H1 (cell line): ENCODE results near the gene LITAFD.

Experiments
- CTCF ChIP-seq, 3 experiments: IDR thresholded peaks; 1 replicate in 2 of 3; 2 replicates in 1 of 3; pipeline versions ENCODE4 v1.5.1 to v1.6.1; 2011; ENCODE audit warnings: low read length in 3 of 3, mild to moderate bottlenecking in 3 of 3, inconsistent platforms in 2 of 3, low read depth in 1 of 3, moderate library complexity in 1 of 3; ENCODE audit not compliant: insufficient read depth in 1 of 3; ENCODE audit errors: control extremely low read depth in 1 of 3
- KDM5A ChIP-seq: fragments of 200-600 bp; IDR thresholded peaks from 2 replicates; pipeline ENCODE4 v1.7.1; 2012; ENCODE audit warnings: mild to moderate bottlenecking, low read length, inconsistent platforms, mixed read lengths
- POLR2A ChIP-seq, 2 experiments: IDR thresholded peaks; 1 replicate in 1 of 2; 2 replicates in 1 of 2; pipeline ENCODE4 v1.6.1; 2011; ENCODE audit warnings: low read depth in 2 of 2, low read length in 2 of 2, mild to moderate bottlenecking in 2 of 2; ENCODE audit errors: control extremely low read depth in 1 of 2
- POLR2AphosphoS5 ChIP-seq: IDR thresholded peaks from 2 replicates; pipeline ENCODE4 v1.6.1; 2011; ENCODE audit warnings: low read depth, low read length
- RAD21 ChIP-seq, 2 experiments: IDR thresholded peaks in 1 of 2; conservative IDR thresholded peaks in 1 of 2; 2 replicates each; pipeline ENCODE4 v1.6.1; 2011; ENCODE audit warnings: low read depth in 2 of 2, low read length in 2 of 2, improper control_type of control experiment in 1 of 2, inconsistent platforms in 1 of 2, mild to moderate bottlenecking in 1 of 2, moderate library complexity in 1 of 2
- RFX5 ChIP-seq: IDR thresholded peaks from 2 replicates; pipeline ENCODE4 v1.6.1; 2011; ENCODE audit warnings: low read depth, low read length, improper control_type of control experiment, borderline replicate concordance
- TEAD4 ChIP-seq: IDR thresholded peaks from 2 replicates; pipeline ENCODE4 v1.6.1; 2012; ENCODE audit warnings: low read depth, low read length, inconsistent platforms, mixed read lengths
- YY1 ChIP-seq: IDR thresholded peaks from 2 replicates; pipeline ENCODE4 v1.6.1; 2011; ENCODE audit warnings: low read depth, mild to moderate bottlenecking, low read length

- TF ChIP-seq POLR2A (IDR thresholded peaks at IDR 0.05; ENCODE audit: control extremely low read depth in 1 of 2, low read depth in 2 of 2, low read length in 2 of 2) (no peak), CTCF (IDR thresholded peaks at IDR 0.05; ENCODE audit: control extremely low read depth in 1 of 3, insufficient read depth in 1 of 3, low read depth in 1 of 3, low read length in 3 of 3) (no peak), TEAD4 (no peak), KDM5A (no peak), POLR2AphosphoS5 (no peak), RFX5 (no peak), YY1 (no peak), RAD21 (IDR thresholded peaks at IDR 0.05 in 1 of 2, conservative IDR thresholded peaks at IDR 0.05 in 1 of 2; ENCODE audit: low read depth in 2 of 2, low read length in 2 of 2) (no peak)
Observed at GRCh38 chr16:8882041-8882617, at the start of gene LITAFD.
